Astrocyte (in vitro differentiated cells and primary cell): ENCODE data around the gene HS6ST3. TPM values are rescaled to one million over a fixed set of nuclear protein-coding genes. Genes with fewer than 3 reads are reported as not detected.

ENCODE experiments used
- DNase-seq: peaks from one replicate; pipeline ENCODE4 v3.0.0-alpha.2; 2010; ENCODE audit warnings: low read depth
- FAIRE-seq: peaks from 2 replicates; lab custom pipeline; 2011; peaks lifted over from hg19 to GRCh38; lab: Jason Lieb, UNC
- H2AFZ ChIP-seq: 2 replicates; pipeline ENCODE4 v1.6.0; 2012; ENCODE audit warnings: low read depth, low read length, inconsistent platforms
- H3K27ac ChIP-seq: 2 replicates; pipeline ENCODE4 v1.5.1; 2011; ENCODE audit warnings: low read depth, low read length, inconsistent platforms
- H3K27me3 ChIP-seq: 2 replicates; pipeline ENCODE4 v1.6.0; 2011; ENCODE audit warnings: low read length, inconsistent platforms; ENCODE audit not compliant: insufficient read depth
- H3K36me3 ChIP-seq: 2 replicates; pipeline ENCODE4 v1.5.1; 2011; ENCODE audit warnings: low read length, inconsistent platforms; ENCODE audit not compliant: insufficient read depth
- H3K4me1 ChIP-seq: 2 replicates; pipeline ENCODE4 v1.5.1; 2011; ENCODE audit warnings: low read length, inconsistent platforms; ENCODE audit not compliant: insufficient read depth
- H3K4me2 ChIP-seq: 2 replicates; pipeline ENCODE4 v1.6.0; 2012; ENCODE audit warnings: low read length, inconsistent platforms
- H3K4me3 ChIP-seq: 2 replicates; pipeline ENCODE4 v1.5.1; 2011; ENCODE audit warnings: low read depth, mild to moderate bottlenecking, low read length, inconsistent platforms; ENCODE audit not compliant: insufficient read depth
- H3K79me2 ChIP-seq: 2 replicates; pipeline ENCODE4 v1.6.0; 2012; ENCODE audit warnings: mild to moderate bottlenecking, low read length, inconsistent platforms; ENCODE audit not compliant: insufficient read depth
- H3K9ac ChIP-seq: 2 replicates; pipeline ENCODE4 v1.6.0; 2012; ENCODE audit warnings: mild to moderate bottlenecking, low read length, inconsistent platforms
- H3K9me3 ChIP-seq: 2 replicates; pipeline ENCODE4 v1.5.1; 2012; ENCODE audit warnings: low read depth, mild to moderate bottlenecking, low read length, inconsistent platforms; ENCODE audit not compliant: insufficient read depth
- H4K20me1 ChIP-seq: 2 replicates; pipeline ENCODE4 v1.6.0; 2012; ENCODE audit warnings: low read length, inconsistent platforms; ENCODE audit not compliant: insufficient read depth
- H3K27ac Mint-ChIP-seq: one replicate; pipeline ENCODE4 v1.8.0; 2021; ENCODE audit warnings: mild to moderate bottlenecking, mixed read lengths; ENCODE audit not compliant: unreplicated experiment
- H3K27me3 Mint-ChIP-seq: one replicate; pipeline ENCODE4 v1.8.0; 2021; ENCODE audit warnings: low read depth, mixed read lengths; ENCODE audit not compliant: unreplicated experiment
- H3K36me3 Mint-ChIP-seq: one replicate; pipeline ENCODE4 v1.8.0; 2021; ENCODE audit warnings: low read depth, mixed read lengths; ENCODE audit not compliant: unreplicated experiment
- H3K4me1 Mint-ChIP-seq: one replicate; pipeline ENCODE4 v1.8.0; 2021; ENCODE audit warnings: low read depth, mixed read lengths; ENCODE audit not compliant: unreplicated experiment
- H3K4me3 Mint-ChIP-seq: one replicate; pipeline ENCODE4 v1.8.0; 2021; ENCODE audit warnings: mild to moderate bottlenecking, moderate library complexity, mixed read lengths; ENCODE audit not compliant: unreplicated experiment
- H3K9me3 Mint-ChIP-seq: one replicate; pipeline ENCODE4 v1.8.0; 2021; ENCODE audit warnings: mild to moderate bottlenecking, mixed read lengths; ENCODE audit not compliant: unreplicated experiment
- EZH2 ChIP-seq: IDR thresholded peaks from 2 replicates; pipeline ENCODE4 v1.6.1; 2012; ENCODE audit warnings: mild to moderate bottlenecking, low read length, inconsistent platforms; ENCODE audit not compliant: insufficient read depth
- total RNA-seq: library from RNA; stranded (reverse); gene quantifications from 2 replicates; pipeline ENCODE4 v1.2.1, GENCODE V29; 2021
- TF ChIP-seq, protein P1 (sequence below): IDR thresholded peaks from 2 replicates; pipeline ENCODE4 v1.5.1; 2011; ENCODE audit warnings: low read depth, mild to moderate bottlenecking, inconsistent platforms, low read length, moderate library complexity; ENCODE audit not compliant: insufficient read depth

The HS6ST3 gene
- total RNA-seq, 1 donor from 2014 or later: 0.07 TPM

GRCh38 chr13:96581741-96582140 lies 491.8 kb downstream of the HS6ST3 start:
- Histone ChIP-seq H3K4me2 (no peak overlapping the region), H3K9ac (no peak overlapping the region), H3K79me2 (no peaks in the 10 kb centered on the region), H3K9me3 (no peaks in the 10 kb centered on the region), H3K36me3 (no peaks in the 10 kb centered on the region), H3K27ac (no peak overlapping the region), H3K4me1 (no peaks in the 10 kb centered on the region), H4K20me1 (no peaks in the 10 kb centered on the region), H3K4me3 (no peak overlapping the region), H3K27me3 (no peaks in the 10 kb centered on the region), H2AFZ (no peak overlapping the region)
- Mint-ChIP-seq H3K4me1 (no peaks in the 10 kb centered on the region), H3K27me3 (no peaks in the 10 kb centered on the region), H3K27ac (no peak overlapping the region), H3K9me3 (no peaks in the 10 kb centered on the region), H3K36me3 (no peaks in the 10 kb centered on the region), H3K4me3 (no peak overlapping the region)
- TF ChIP-seq EZH2: no peak
- TF ChIP-seq, protein P1, sequence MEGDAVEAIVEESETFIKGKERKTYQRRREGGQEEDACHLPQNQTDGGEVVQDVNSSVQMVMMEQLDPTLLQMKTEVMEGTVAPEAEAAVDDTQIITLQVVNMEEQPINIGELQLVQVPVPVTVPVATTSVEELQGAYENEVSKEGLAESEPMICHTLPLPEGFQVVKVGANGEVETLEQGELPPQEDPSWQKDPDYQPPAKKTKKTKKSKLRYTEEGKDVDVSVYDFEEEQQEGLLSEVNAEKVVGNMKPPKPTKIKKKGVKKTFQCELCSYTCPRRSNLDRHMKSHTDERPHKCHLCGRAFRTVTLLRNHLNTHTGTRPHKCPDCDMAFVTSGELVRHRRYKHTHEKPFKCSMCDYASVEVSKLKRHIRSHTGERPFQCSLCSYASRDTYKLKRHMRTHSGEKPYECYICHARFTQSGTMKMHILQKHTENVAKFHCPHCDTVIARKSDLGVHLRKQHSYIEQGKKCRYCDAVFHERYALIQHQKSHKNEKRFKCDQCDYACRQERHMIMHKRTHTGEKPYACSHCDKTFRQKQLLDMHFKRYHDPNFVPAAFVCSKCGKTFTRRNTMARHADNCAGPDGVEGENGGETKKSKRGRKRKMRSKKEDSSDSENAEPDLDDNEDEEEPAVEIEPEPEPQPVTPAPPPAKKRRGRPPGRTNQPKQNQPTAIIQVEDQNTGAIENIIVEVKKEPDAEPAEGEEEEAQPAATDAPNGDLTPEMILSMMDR: no peak
- no peak for DNase-seq
- no peak for FAIRE-seq

GRCh38 chr13:96615252-96615651 lies 525.3 kb downstream of the HS6ST3 start:
- no peak overlapping the region for H3K27ac ChIP-seq
- H3K27ac Mint-ChIP-seq: no peak overlapping the region
- no peak overlapping the region for H2AFZ ChIP-seq
- no peaks in the 10 kb centered on the region for H3K4me1 ChIP-seq
- no peaks in the 10 kb centered on the region for H3K4me1 Mint-ChIP-seq
- H3K4me2 ChIP-seq: no peak overlapping the region
- TF ChIP-seq EZH2: no peak
- TF ChIP-seq, protein P1: no peak
- no peaks in the 10 kb centered on the region for H3K27me3 ChIP-seq
- DNase-seq (no peak), FAIRE-seq (no peak)
- H3K79me2 ChIP-seq: no peaks in the 10 kb centered on the region
- H3K4me3 ChIP-seq: no peak overlapping the region
- no peaks in the 10 kb centered on the region for H4K20me1 ChIP-seq
- no peak overlapping the region for H3K4me3 Mint-ChIP-seq
- no peaks in the 10 kb centered on the region for H3K36me3 ChIP-seq
- H3K9me3 Mint-ChIP-seq: peaks cover 3% of the 10 kb centered on the region
- no peak overlapping the region for H3K9ac ChIP-seq
- H3K27me3 Mint-ChIP-seq: no peaks in the 10 kb centered on the region
- peaks cover 1% of the 10 kb centered on the region for H3K36me3 Mint-ChIP-seq
- peaks cover 3% of the 10 kb centered on the region for H3K9me3 ChIP-seq

GRCh38 chr13:96617528-96617927 lies 527.6 kb downstream of the HS6ST3 start:
- Mint-ChIP-seq H3K27me3 (no peaks in the 10 kb centered on the region), H3K4me1 (no peaks in the 10 kb centered on the region), H3K4me3 (no peak overlapping the region), H3K36me3 (no peaks in the 10 kb centered on the region), H3K27ac (no peak overlapping the region), H3K9me3 (no peaks in the 10 kb centered on the region)
- Histone ChIP-seq H3K36me3 (no peaks in the 10 kb centered on the region), H3K9ac (no peak overlapping the region), H3K79me2 (no peaks in the 10 kb centered on the region), H3K27ac (no peak overlapping the region), H2AFZ (no peak overlapping the region), H3K9me3 (no peaks in the 10 kb centered on the region), H3K4me3 (no peak overlapping the region), H4K20me1 (no peaks in the 10 kb centered on the region), H3K4me2 (no peak overlapping the region), H3K27me3 (no peaks in the 10 kb centered on the region), H3K4me1 (no peaks in the 10 kb centered on the region)
- no peak for TF ChIP-seq EZH2
- TF ChIP-seq, protein P1: no peak
- FAIRE-seq: no peak
- no peak for DNase-seq
